Measurements from ENCODE around the gene OR10AD1. TPM values are rescaled to one million over a fixed set of nuclear protein-coding genes. Genes with fewer than 3 reads are reported as not detected.

The OR10AD1 gene
- total RNA-seq, 4 donors from 2014 or later = not detected

DNA sequence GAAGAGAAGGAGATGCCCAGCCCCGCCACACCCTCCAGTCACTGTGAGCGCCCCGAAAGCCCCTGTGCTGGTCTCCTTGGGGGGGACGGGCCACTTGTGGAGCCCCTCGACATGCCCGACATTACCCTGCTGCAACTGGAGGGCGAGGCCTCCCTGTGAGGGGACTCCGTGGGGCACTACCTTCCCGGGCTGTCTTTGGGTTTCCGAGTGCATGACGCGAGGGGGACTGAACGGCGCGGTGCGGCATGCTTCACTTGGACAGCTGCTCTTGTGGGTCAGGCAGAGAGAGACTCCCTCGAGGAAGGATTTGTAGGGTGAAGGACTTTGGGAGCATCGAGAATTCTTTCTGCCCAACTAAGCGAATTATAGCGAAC, 18.6 kb downstream of the OR10AD1 start:
- TF ChIP-seq POLR2A (IDR thresholded peaks at IDR 0.05) = no peak
- TF ChIP-seq, protein P1, sequence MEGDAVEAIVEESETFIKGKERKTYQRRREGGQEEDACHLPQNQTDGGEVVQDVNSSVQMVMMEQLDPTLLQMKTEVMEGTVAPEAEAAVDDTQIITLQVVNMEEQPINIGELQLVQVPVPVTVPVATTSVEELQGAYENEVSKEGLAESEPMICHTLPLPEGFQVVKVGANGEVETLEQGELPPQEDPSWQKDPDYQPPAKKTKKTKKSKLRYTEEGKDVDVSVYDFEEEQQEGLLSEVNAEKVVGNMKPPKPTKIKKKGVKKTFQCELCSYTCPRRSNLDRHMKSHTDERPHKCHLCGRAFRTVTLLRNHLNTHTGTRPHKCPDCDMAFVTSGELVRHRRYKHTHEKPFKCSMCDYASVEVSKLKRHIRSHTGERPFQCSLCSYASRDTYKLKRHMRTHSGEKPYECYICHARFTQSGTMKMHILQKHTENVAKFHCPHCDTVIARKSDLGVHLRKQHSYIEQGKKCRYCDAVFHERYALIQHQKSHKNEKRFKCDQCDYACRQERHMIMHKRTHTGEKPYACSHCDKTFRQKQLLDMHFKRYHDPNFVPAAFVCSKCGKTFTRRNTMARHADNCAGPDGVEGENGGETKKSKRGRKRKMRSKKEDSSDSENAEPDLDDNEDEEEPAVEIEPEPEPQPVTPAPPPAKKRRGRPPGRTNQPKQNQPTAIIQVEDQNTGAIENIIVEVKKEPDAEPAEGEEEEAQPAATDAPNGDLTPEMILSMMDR (IDR thresholded peaks at IDR 0.05) = no peak
- intact Hi-C loops (cut with DNase I) = loop anchor here (10.0 kb wide), 1 partner anchor 170 kb away; the partner anchor contains the start of gene ZNF641
- Histone ChIP-seq H3K9me3 (no peaks in the 10 kb centered on the region), H3K36me3 (no peaks in the 10 kb centered on the region), H3K4me1 (peaks cover 19 to 23% of the 10 kb centered on the region in 2 donors), H3K27ac (no peak overlapping the region), H3K27me3 (peaks cover 6% of the 10 kb centered on the region), H3K4me3 (replicated peaks in 1 of 3) (peak overlapping the region in 1 of 3 donors; percentile 40)
- 3 to 8% methylated on average over 4 to 17 of the region's 20 CpGs for WGBS, 2 donors
- DNase-seq = no peak

- Histone ChIP-seq H3K36me3 (no peaks in the 10 kb centered on the region), H3K9me3 (no peaks in the 10 kb centered on the region), H3K27me3 (peaks cover 6% of the 10 kb centered on the region), H3K4me3 (replicated peaks in 1 of 3) (peak overlapping the region in 1 of 3 donors; percentile 40), H3K4me1 (peaks cover 19 to 23% of the 10 kb centered on the region in 2 donors), H3K27ac (no peak overlapping the region)
- 3% methylated on average over 31 of the region's 61 CpGs; no CpG with 5 or more reads in 1 of the 2 donors for whole genome bisulfite sequencing, 2 donors
- intact Hi-C loops (cut with DNase I) = loop anchor here (10.0 kb wide), 1 partner anchor 171 kb away; the partner anchor contains the start of gene ZNF641
- DNase-seq = no peak
- TF ChIP-seq, protein P1 (IDR thresholded peaks at IDR 0.05) = no peak
- no peak for TF ChIP-seq POLR2A (IDR thresholded peaks at IDR 0.05)
These were observed 19.1 kb downstream of the OR10AD1 start for GRCh38 chr12:48183876-48184548.

DNA sequence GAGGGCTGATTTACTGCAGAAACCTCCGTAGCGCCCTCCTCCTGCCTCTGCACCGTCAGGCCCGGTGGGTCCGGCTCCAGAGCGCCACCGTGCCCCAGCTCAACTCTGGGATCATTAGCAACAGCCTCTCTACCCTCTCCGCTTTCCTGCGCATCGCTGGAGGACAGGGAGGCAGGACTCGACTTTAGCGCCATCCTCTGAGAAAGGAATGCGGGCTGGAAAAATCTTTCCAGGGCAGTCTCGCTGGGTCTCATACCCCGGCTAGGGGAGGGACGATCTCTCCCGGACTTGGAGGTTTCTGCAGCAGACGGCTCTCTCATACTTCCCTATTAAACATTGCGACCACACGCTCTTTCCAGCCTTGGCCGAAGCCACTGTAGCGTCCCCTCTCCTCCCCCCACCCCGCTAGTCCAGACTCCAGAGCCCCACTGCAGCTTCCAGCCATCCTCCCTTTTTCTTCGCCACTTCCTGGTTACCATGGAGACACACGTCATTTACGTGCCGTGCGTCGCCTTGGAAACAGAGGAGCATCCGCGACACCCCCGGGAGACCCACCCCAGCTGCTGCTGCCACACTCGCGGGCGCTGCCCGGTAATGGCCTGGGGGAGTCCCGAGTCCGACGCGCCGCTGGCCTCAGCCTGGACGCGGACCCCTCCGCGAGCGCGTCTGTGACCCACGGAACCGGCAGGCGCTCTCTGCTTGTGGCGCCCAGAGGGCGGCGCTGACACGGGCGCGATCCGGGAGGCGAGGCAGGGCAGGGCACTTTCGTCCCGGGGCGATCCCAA, 19.8 kb downstream of the OR10AD1 start, which contains the start of gene CCDC184:
TSS of gene CCDC184 (plus strand) at position 554 of the 785 bp plus-strand sequence. CDS start 479 bp downstream, outside the sequence.
- Histone ChIP-seq H3K27me3 (peaks cover 6% of the 10 kb centered on the region), H3K36me3 (no peaks in the 10 kb centered on the region)
- intact Hi-C loops (cut with DNase I) = loop anchor here (10.0 kb wide), 1 partner anchor 172 kb away; the partner anchor contains the start of gene ZNF641

DNA sequence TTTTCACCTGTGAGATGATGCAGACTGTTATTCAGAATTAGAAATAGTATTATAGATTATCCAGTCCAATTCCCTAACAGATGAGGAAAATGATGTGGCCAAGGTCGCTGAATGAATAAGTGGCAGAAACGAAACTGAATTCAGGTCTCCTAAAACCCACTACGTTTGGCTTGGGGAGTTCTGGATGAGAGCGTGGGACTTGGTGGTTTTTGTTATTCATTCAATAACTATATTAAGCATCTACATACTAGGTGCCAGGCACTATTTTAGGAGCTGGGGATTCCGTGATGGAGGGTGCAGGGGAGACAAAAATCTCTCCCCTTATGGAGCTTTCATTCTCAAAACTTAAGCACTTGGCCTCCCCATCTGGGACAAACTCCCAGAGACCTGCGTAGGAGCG, 20.5 kb downstream of the OR10AD1 start:
- Histone ChIP-seq H3K36me3 (no peaks in the 10 kb centered on the region), H3K9me3 (no peaks in the 10 kb centered on the region), H3K4me1 (peaks cover 19 to 23% of the 10 kb centered on the region in 2 donors), H3K4me3 (replicated peaks in 1 of 3) (peak overlapping the region in 2 of 3 donors; percentile 7 to 40), H3K27ac (no peak overlapping the region), H3K27me3 (peaks cover 6% of the 10 kb centered on the region)
- TF ChIP-seq, protein P1 (IDR thresholded peaks at IDR 0.05) = no peak
- no peak for TF ChIP-seq POLR2A (IDR thresholded peaks at IDR 0.05)
- intact Hi-C loops (cut with DNase I) = loop anchor here (10.0 kb wide), 1 partner anchor 172 kb away; the partner anchor contains the start of gene ZNF641
- no peak for DNase-seq
- WGBS, 2 donors = 13 to 15% methylated on average over 7 of the region's 7 CpGs

More for the DNA sequence above, 19.8 kb downstream of the OR10AD1 start, which contains the start of gene CCDC184:
- WGBS, 2 donors = 1 to 2% methylated on average over 33 to 34 of the region's 61 CpGs
- DNase-seq = peak; percentile 17 to 19
- TF ChIP-seq, protein P1 (IDR thresholded peaks at IDR 0.05) = peak in 2 of 6 experiments; percentile 6 to 18
- no peak for TF ChIP-seq POLR2A (IDR thresholded peaks at IDR 0.05)
- H3K4me3 ChIP-seq (replicated peaks in 1 of 3) = peak within 1 kb of the TSS; percentile 7 to 40 (median 17)
- H3K27ac ChIP-seq = no peak within 1 kb of the TSS
- peaks cover 19 to 23% of the 10 kb centered on the region in 2 donors for H3K4me1 ChIP-seq
- H3K9me3 ChIP-seq = no peaks in the 10 kb centered on the region

All from thyroid gland (tissue), 4 donors.